Activated CD8-positive, alpha-beta T cell treated with anti-CD3 and anti-CD28 coated beads for 36 hours (primary cell): ENCODE measurements around the gene DPP6. TPM values are rescaled to one million over a fixed set of nuclear protein-coding genes. Genes with fewer than 3 reads are reported as not detected.

Experiments
- ATAC-seq: fragments of 200-7000 bp; cut with Tn5 transposase; one replicate; pipeline ENCODE4 v1.10.0; 2021; ENCODE audit warnings: mild to moderate bottlenecking, moderate library complexity
- CTCF ChIA-PET: fragments of 350-600 bp; sonication (Branson Sonifier 250); formaldehyde crosslinking; loops from one replicate; lab custom pipeline; 2021; ENCODE audit warnings: antibody characterized with exemption; lab: Charles Lee
- POLR2A ChIA-PET: fragments of 350-600 bp; sonication (Branson Sonifier 250); formaldehyde crosslinking; loops from one replicate; lab custom pipeline; 2021; ENCODE audit warnings: antibody characterized with exemption; lab: Charles Lee
- DNase-seq: peaks from one replicate; pipeline ENCODE4 v3.0.0-alpha.2; 2020
- H3K27ac Mint-ChIP-seq: one replicate; pipeline ENCODE4 v1.8.0; 2021; ENCODE audit warnings: mild to moderate bottlenecking, mixed read lengths
- H3K27me3 Mint-ChIP-seq: one replicate; pipeline ENCODE4 v1.8.0; 2021; ENCODE audit warnings: mixed read lengths
- H3K36me3 Mint-ChIP-seq: one replicate; pipeline ENCODE4 v1.8.0; 2021; ENCODE audit warnings: low read depth, mixed read lengths
- H3K4me1 Mint-ChIP-seq: one replicate; pipeline ENCODE4 v1.8.0; 2021; ENCODE audit warnings: low read depth, mixed read lengths
- H3K4me3 Mint-ChIP-seq: one replicate; pipeline ENCODE4 v1.8.0; 2021; ENCODE audit warnings: mild to moderate bottlenecking, moderate library complexity, mixed read lengths
- H3K9me3 Mint-ChIP-seq: one replicate; pipeline ENCODE4 v1.8.0; 2021; ENCODE audit warnings: mixed read lengths
- intact Hi-C: fragments of 100-400 bp; cut with micrococcal nuclease; formaldehyde crosslinking; loops from one replicate; pipeline ENCODE4 v1.10.0; 2022
- total RNA-seq, 2 experiments: library from RNA; stranded (reverse); gene quantifications; one replicate each; pipeline ENCODE4 v1.2.3, GENCODE V29; 2021
- TF ChIP-seq, protein P1 (sequence below): fragments of 200-600 bp; IDR thresholded peaks from one replicate; pipeline ENCODE4 v1.8.0; 2022; ENCODE audit warnings: antibody characterized with exemption, mild to moderate bottlenecking

Gene DPP6
- total RNA-seq, 2 experiments from 2014 or later = not detected

DNA sequence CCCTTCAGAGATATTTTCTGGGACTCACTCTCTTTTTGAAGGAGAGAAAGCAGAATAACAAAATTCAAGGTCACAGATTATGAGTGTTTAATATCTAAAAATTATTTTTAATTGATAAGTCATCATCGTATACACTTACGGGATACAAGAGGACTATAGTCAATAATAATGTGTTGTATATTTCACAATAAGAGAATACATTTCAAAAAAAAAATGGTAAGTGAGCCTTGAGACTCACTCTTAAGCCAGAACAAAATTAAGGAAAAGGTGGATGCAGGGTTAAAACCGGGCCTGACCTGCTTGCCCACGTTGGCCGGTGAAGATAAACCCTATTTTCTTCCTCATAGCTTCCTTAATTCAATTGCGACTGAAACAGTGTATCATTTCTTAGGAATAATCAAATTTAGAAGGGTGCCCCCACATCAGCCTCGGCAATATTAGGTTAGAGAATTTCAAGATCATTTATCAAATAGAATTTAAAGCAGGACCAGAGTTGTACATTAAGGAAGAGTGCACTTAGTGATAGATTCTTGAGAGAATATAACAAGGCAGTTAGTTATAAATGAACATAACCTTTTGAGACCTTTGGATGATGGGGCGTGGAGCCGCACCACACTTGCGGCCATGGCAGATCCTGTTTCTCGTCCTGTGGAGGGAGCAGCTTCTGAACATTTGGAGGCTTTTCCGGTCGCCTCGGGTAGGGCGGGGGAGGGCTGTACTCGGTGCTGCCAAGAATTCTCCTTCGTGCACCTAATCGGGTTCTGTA lies 628.9 kb downstream of the DPP6 start:
- H3K27me3 Mint-ChIP-seq = no peaks in the 10 kb centered on the region
- H3K27ac Mint-ChIP-seq = no peak overlapping the region
- no peaks in the 10 kb centered on the region for H3K36me3 Mint-ChIP-seq
- DNase-seq (no peak), ATAC-seq (no peak)
- H3K4me1 Mint-ChIP-seq = no peaks in the 10 kb centered on the region
- H3K4me3 Mint-ChIP-seq = no peak overlapping the region
- TF ChIP-seq, protein P1, sequence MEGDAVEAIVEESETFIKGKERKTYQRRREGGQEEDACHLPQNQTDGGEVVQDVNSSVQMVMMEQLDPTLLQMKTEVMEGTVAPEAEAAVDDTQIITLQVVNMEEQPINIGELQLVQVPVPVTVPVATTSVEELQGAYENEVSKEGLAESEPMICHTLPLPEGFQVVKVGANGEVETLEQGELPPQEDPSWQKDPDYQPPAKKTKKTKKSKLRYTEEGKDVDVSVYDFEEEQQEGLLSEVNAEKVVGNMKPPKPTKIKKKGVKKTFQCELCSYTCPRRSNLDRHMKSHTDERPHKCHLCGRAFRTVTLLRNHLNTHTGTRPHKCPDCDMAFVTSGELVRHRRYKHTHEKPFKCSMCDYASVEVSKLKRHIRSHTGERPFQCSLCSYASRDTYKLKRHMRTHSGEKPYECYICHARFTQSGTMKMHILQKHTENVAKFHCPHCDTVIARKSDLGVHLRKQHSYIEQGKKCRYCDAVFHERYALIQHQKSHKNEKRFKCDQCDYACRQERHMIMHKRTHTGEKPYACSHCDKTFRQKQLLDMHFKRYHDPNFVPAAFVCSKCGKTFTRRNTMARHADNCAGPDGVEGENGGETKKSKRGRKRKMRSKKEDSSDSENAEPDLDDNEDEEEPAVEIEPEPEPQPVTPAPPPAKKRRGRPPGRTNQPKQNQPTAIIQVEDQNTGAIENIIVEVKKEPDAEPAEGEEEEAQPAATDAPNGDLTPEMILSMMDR = no peak
- H3K9me3 Mint-ChIP-seq = no peaks in the 10 kb centered on the region
- POLR2A ChIA-PET = no interaction called here
- intact Hi-C loops = no loop called here
- CTCF ChIA-PET = no interaction called here

DNA sequence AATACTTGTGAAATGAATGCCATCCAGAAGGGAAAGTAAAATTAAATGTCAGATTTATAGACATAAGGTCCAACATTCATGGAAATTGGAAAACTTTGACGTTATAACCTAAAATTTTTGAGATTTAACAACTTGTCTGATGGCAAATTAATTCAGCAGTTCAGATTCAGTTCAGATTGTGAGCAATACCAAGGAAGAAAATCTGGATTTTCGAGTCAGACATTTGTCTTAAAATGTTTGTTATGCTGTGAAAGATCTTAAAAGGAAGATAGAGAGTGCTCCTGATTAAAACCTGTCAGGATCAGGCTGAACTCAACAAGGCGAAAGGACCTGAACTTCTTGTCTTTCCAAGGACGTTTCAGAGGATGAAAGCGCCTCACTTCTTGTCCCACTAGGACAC lies 629.8 kb downstream of the DPP6 start:
- POLR2A ChIA-PET = no interaction called here

DNA sequence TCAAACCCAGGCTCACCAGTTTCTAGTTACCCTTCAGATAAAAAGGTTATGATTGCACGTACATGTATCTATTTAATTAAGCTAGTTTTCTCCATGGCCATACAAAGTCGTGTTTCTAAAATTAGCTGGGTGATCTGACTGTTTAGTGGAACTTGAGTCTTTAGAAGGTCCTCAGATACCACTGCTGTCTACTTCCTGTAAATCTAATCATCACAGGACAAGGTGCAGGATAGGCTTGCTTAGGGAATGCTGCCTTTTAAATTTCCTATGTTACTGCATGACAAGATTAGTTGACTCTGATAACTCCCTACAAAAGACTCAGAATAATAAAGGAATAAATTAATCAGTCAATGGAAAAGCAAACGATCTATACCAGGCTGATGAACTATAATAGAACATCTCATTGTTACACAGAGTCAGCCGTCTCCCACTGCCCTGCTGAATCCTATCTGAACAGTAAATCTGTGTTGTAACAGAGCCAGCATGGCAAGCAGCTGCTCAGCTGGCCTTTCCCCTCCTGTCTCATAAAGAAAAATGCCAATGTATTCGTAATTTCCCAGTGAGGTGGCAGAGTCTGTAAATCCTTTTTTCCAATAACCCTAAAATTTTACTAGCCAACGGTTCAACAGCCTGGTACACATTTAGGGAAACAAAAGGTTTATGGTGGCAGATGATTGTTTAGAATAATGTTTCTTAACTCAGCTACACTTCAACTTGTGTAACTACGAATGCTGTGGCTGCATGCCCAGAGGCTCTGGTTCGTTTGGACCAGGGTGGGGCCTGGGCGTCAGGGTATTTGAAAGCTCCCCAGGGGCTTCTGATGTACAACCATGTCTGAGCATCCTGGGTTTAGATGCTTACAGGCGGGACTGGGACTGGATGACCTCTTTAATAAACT lies 632.7 kb downstream of the DPP6 start:
- H3K4me1 Mint-ChIP-seq = no peaks in the 10 kb centered on the region
- no peak for DNase-seq
- no peaks in the 10 kb centered on the region for H3K9me3 Mint-ChIP-seq
- ATAC-seq = no peak
- intact Hi-C loops = no loop called here
- H3K27ac Mint-ChIP-seq = no peak overlapping the region
- TF ChIP-seq, protein P1 = no peak
- no peak overlapping the region for H3K4me3 Mint-ChIP-seq
- no peaks in the 10 kb centered on the region for H3K36me3 Mint-ChIP-seq
- no peaks in the 10 kb centered on the region for H3K27me3 Mint-ChIP-seq
- ChIA-PET POLR2A (no interaction called here), CTCF (no interaction called here)

More for the DNA sequence above, 629.8 kb downstream of the DPP6 start:
- Mint-ChIP-seq H3K4me3 (no peak overlapping the region), H3K4me1 (no peaks in the 10 kb centered on the region), H3K9me3 (no peaks in the 10 kb centered on the region), H3K36me3 (no peaks in the 10 kb centered on the region), H3K27ac (no peak overlapping the region), H3K27me3 (no peaks in the 10 kb centered on the region)
- no peak for ATAC-seq
- TF ChIP-seq, protein P1 = no peak
- CTCF ChIA-PET = no interaction called here
- intact Hi-C loops = no loop called here
- no peak for DNase-seq

DNA sequence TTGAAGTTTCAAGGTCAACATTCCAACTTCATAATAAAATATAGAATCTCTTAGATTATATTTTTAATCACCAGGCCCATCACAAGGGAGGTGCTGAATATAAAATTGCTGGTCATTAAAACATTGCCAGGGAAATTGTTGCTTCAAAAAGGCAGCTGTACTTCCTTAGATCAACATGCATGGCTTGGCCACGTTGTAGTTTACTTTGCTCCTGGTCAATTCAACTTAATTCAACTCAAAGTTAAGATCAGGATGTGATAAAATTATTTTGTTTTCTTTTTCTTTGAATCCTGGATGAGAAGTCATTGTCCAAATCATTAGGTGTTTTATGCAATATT lies 633.3 kb downstream of the DPP6 start:
- Mint-ChIP-seq H3K4me3 (no peak overlapping the region), H3K27ac (no peak overlapping the region), H3K9me3 (no peaks in the 10 kb centered on the region), H3K4me1 (no peaks in the 10 kb centered on the region), H3K36me3 (no peaks in the 10 kb centered on the region), H3K27me3 (no peaks in the 10 kb centered on the region)
- intact Hi-C loops = no loop called here
- ChIA-PET CTCF (no interaction called here), POLR2A (no interaction called here)
- TF ChIP-seq, protein P1 = no peak
- no peak for DNase-seq
- no peak for ATAC-seq

DNA sequence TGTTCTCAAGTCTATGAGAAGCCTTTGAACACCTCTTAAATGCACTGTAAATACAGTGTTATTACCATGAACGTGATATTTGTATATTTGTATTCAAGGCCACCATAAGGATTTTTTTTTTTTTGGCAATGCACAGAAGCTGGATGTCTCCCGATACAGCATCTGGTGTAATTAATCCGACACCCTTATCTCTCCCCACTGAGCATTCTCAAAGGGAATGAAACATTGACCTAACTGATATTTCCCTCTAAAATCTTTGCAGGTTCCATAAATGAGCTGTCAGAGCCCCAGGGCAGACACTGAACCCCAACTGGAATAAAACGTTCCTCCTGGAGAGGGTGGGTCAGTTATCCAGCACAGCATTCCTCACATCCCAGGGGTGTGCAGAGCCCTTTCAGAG lies 634.1 kb downstream of the DPP6 start:
- no peaks in the 10 kb centered on the region for H3K9me3 Mint-ChIP-seq
- ATAC-seq (no peak), DNase-seq (no peak)
- ChIA-PET POLR2A (interaction anchor here (0.6 kb wide), 1 partner anchor 351 kb away, joined by 4 read pairs; no protein-coding TSS in a partner anchor), CTCF (no interaction called here)
- H3K27ac Mint-ChIP-seq = no peak overlapping the region
- no peaks in the 10 kb centered on the region for H3K4me1 Mint-ChIP-seq
- TF ChIP-seq, protein P1 = no peak
- H3K4me3 Mint-ChIP-seq = no peak overlapping the region
- intact Hi-C loops = no loop called here
- no peaks in the 10 kb centered on the region for H3K27me3 Mint-ChIP-seq
- no peaks in the 10 kb centered on the region for H3K36me3 Mint-ChIP-seq
